Transverse colon (tissue), 4 donors: Measurements from ENCODE around the gene TSPAN5. TPM values are rescaled to one million over a fixed set of nuclear protein-coding genes. Genes with fewer than 3 reads are reported as not detected.
"Not testable (repeated sequence)": the region's sequence is repeated elsewhere in the genome, so short reads cannot be mapped to it uniquely, and the experiment has no call there.

Experiments
- DNase-seq: peaks from one replicate; pipeline ENCODE4 v3.0.0-alpha.2; 2019
- H3K27ac ChIP-seq, 4 donors: fragments of 200-600 bp; sonication (generic); 2 replicates each; pipeline ENCODE4 v1.5.1; 2016 to 2018; ENCODE audit warnings: inconsistent platforms in 4 of 4
- H3K27me3 ChIP-seq: fragments of 200-600 bp; sonication (generic); 2 replicates; pipeline ENCODE4 v1.5.1; 2017; ENCODE audit warnings: inconsistent platforms
- H3K36me3 ChIP-seq, 4 donors: fragments of 200-600 bp; sonication (generic); 2 replicates each; pipeline ENCODE4 v1.5.1; 2017 to 2019; ENCODE audit warnings: inconsistent platforms in 4 of 4
- H3K4me1 ChIP-seq, 4 donors: fragments of 200-600 bp; sonication (generic); 2 replicates each; pipeline ENCODE4 v1.5.1; 2017 to 2020; ENCODE audit warnings: inconsistent platforms in 4 of 4
- H3K4me3 ChIP-seq, 4 donors: fragments of 200-600 bp; sonication (generic); 1 replicate in 1 of 4; 2 replicates in 3 of 4; pipeline versions ENCODE4 v1.5.1 to v1.6.1; 2017 to 2019; ENCODE audit warnings: inconsistent platforms in 4 of 4
- H3K9me3 ChIP-seq, 2 donors: fragments of 200-600 bp; sonication (generic); 2 replicates each; pipeline ENCODE4 v1.5.1; 2017 to 2019; ENCODE audit warnings: inconsistent platforms in 2 of 2
- EP300 ChIP-seq: sonication (generic); formaldehyde crosslinking; IDR thresholded peaks from one replicate; pipeline ENCODE4 v1.6.1; 2017; ENCODE audit warnings: antibody characterized with exemption, low read depth
- POLR2A ChIP-seq: fragments of 450-650 bp; IDR thresholded peaks from one replicate; pipeline ENCODE4 v1.6.1; 2016; ENCODE audit warnings: antibody characterized with exemption, mild to moderate bottlenecking, moderate library complexity
- POLR2AphosphoS5 ChIP-seq, 3 donors: sonication (generic); formaldehyde crosslinking; IDR thresholded peaks; one replicate each; pipeline ENCODE4 v1.6.1; 2016; ENCODE audit warnings: antibody characterized with exemption in 3 of 3
- WGBS, 2 donors: methylation state at CpG; one replicate each; pipeline ENCODE4 v1.1.5; 2018; ENCODE audit warnings: low coverage in 1 of 2; 5-methylcytosine and 5-hydroxymethylcytosine counted together
- in situ Hi-C, 4 donors: fragments of 200-750 bp; cut with MboI; loops; one replicate each; pipeline versions ENCODE4 v1.15.0 to v1.15.1; 2017; ENCODE audit warnings: low sequenced_read_pairs in 3 of 4, low pct_ligation_motif_present in 1 of 4, low pct_unique_long_range_greater_than_20kb in 1 of 4
- intact Hi-C: fragments of 100-400 bp; cut with DNase I; formaldehyde crosslinking; loops from one replicate; pipeline ENCODE4 v1.15.1; 2023; ENCODE audit warnings: low total_unique reads
- total RNA-seq, 4 donors: library from RNA; depleted of rRNA; stranded (reverse); fragments of >200 nt; gene quantifications; one replicate each; pipeline ENCODE4 v1.1.0, GENCODE V29; 2016
- TF ChIP-seq, protein P1 (sequence below), 5 experiments: fragments of 200-600 bp in 3 of 5; fragments of 450-650 bp in 2 of 5; sonication (generic) in 3 of 5; IDR thresholded peaks; 1 replicate in 2 of 5; 2 replicates in 3 of 5; pipeline ENCODE4 v1.5.1; 2016 to 2017; ENCODE audit warnings: antibody characterized with exemption in 5 of 5, inconsistent platforms in 3 of 5, mild to moderate bottlenecking in 2 of 5, moderate library complexity in 1 of 5

TSPAN5 gene
- total RNA-seq, 4 donors from 2014 or later, result 1.1 to 9.6 (median 4.4) TPM

DNA sequence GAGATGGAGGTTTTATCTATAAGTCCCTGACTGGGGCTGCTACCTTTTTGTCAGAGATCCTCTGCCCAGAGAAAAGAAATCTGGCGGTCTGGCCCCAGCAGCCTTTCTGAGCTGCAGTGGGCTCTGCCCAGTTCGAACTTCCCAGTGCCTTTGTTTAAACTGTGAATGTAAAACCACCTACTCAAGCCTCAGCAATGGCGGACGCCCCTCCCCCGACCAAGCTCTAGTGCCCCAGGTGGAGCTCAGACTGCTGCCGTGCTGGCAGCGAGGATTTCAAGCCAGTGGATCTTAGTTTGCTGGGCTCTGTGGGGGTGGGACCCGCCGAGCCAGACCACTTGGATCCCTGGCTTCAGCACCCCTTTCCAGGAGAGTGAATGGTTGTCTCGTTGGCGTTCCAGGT, 121.8 kb downstream of the TSPAN5 start:
- TF ChIP-seq, protein P1, sequence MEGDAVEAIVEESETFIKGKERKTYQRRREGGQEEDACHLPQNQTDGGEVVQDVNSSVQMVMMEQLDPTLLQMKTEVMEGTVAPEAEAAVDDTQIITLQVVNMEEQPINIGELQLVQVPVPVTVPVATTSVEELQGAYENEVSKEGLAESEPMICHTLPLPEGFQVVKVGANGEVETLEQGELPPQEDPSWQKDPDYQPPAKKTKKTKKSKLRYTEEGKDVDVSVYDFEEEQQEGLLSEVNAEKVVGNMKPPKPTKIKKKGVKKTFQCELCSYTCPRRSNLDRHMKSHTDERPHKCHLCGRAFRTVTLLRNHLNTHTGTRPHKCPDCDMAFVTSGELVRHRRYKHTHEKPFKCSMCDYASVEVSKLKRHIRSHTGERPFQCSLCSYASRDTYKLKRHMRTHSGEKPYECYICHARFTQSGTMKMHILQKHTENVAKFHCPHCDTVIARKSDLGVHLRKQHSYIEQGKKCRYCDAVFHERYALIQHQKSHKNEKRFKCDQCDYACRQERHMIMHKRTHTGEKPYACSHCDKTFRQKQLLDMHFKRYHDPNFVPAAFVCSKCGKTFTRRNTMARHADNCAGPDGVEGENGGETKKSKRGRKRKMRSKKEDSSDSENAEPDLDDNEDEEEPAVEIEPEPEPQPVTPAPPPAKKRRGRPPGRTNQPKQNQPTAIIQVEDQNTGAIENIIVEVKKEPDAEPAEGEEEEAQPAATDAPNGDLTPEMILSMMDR (IDR thresholded peaks at IDR 0.05), result no peak
- Histone ChIP-seq H3K4me1 (no peaks in the 10 kb centered on the region), H3K36me3 (no peaks in the 10 kb centered on the region), H3K9me3 (no peaks in the 10 kb centered on the region), H3K27ac (no peak overlapping the region), H3K4me3 (no peak overlapping the region), H3K27me3 (no peaks in the 10 kb centered on the region)
- intact Hi-C loops, result no loop called here
- DNase-seq, result no peak
- in situ Hi-C loops, result no loop called here
- WGBS, 2 donors, result 93% methylated on average over 11 of the region's 11 CpGs; no CpG with 5 or more reads in 1 of the 2 donors

DNA sequence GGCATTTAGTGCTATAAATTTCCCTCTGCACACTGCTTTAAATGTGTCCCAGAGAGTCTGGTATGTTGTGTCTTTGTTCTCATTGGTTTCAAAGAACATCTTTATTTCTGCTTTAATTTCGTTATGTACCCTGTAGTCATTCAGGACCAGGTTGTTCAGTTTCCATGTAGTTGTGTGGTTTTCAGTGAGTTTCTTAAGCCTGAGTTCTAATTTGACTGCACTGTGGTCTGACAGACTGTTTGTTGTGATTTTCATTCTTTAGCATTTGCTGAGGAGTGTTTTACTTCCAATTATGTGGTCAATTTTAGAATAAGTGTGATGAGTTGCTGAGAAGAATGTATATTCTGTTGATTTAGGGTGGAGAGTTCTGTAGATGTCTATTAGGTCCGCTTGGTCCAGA, 124.3 kb downstream of the TSPAN5 start:
- 80 to 83% methylated on average over 1 to 2 of the region's 2 CpGs for WGBS, 2 donors
- intact Hi-C loops, H3K36me3 ChIP-seq, in situ Hi-C loops, H3K4me1 ChIP-seq, DNase-seq, H3K27ac ChIP-seq, H3K4me3 ChIP-seq, H3K27me3 ChIP-seq, H3K9me3 ChIP-seq: not testable (repeated sequence)

DNA sequence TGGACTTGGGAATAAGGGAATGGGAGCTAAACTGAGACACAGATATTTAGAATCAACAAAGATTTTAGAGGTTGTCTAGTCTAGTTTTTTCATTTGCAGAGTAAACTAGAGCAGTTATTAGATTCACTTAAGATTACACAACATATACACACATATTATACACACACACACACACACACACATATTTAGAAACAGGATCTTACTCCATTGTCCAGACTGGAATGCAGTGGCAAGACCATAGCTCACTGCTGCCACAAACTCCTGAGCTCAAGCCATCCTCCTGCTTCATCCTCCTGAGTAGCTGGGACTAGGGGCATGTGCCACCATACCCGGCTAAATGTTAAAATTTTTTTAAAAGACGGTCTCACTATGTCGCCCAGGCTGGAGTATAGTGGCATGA, 127.8 kb downstream of the TSPAN5 start:
- H3K27me3 ChIP-seq, result no peaks in the 10 kb centered on the region
- in situ Hi-C loops (no loop called here), intact Hi-C loops (no loop called here)
- H3K27ac ChIP-seq, result no peak overlapping the region
- no peaks in the 10 kb centered on the region for H3K36me3 ChIP-seq
- TF ChIP-seq POLR2A (no peak), EP300 (no peak), POLR2AphosphoS5 (IDR thresholded peaks at IDR 0.05) (no peak)
- TF ChIP-seq, protein P1 (IDR thresholded peaks at IDR 0.05), result no peak
- no peak for DNase-seq
- no peaks in the 10 kb centered on the region for H3K9me3 ChIP-seq
- no peak overlapping the region for H3K4me3 ChIP-seq
- H3K4me1 ChIP-seq, result no peaks in the 10 kb centered on the region
- WGBS, 2 donors, result 95% methylated on average over 3 of the region's 3 CpGs

DNA sequence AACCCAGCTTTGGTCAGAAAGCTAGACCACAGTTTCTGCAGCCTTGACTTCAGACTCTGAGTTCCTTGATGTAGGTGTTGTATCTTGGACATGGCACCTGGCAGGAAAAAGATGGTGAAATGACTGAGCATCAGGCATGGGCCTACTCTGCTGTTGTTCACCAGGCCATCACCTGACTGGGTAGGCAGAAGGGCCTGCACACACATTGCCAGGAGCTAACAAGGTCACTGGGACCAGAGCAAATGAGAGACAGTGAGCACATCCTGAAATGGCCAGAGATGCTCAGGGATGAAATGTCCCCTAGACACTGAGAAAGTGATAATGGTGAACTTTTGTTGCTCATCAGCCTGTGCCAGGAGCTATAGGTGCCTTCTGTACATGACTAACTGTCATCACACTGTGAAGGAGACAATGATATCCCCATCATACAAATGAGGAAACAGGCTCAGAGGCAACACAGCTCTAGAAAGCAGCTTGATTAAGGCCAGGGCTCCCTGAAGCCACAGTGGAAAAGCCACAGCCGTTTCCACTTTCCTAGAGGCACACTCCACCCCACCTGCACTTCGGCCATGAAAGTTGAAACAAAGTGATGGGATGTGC, 128.3 kb downstream of the TSPAN5 start:
- H3K27ac ChIP-seq, result no peak overlapping the region
- no peaks in the 10 kb centered on the region for H3K36me3 ChIP-seq
- 79% methylated on average over 2 of the region's 2 CpGs; no CpG with 5 or more reads in 1 of the 2 donors for WGBS, 2 donors
- H3K9me3 ChIP-seq, result no peaks in the 10 kb centered on the region
- H3K4me3 ChIP-seq, result no peak overlapping the region
- intact Hi-C loops (no loop called here), in situ Hi-C loops (no loop called here)
- H3K27me3 ChIP-seq, result no peaks in the 10 kb centered on the region
- no peak for DNase-seq
- TF ChIP-seq POLR2AphosphoS5 (IDR thresholded peaks at IDR 0.05) (no peak), EP300 (no peak), POLR2A (no peak)
- TF ChIP-seq, protein P1 (IDR thresholded peaks at IDR 0.05), result no peak
- no peaks in the 10 kb centered on the region for H3K4me1 ChIP-seq

DNA sequence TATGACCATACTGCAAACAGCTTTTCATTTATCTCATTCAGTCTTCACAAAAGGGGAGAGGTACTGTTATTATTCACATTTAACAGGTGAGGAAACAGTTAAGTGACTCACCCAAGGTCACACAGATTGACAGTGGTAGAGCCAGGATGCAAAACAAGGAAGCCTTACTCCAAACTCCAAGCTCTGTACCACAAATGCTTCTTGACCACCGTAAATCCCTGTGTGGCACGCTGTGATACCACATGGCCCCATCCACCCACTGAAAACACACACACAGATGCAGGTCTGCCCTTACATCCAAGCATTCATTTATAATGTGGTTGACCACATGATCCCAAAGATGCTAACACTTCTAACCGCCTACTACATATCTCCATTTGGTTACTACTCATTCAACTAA, 129.5 kb downstream of the TSPAN5 start:
- Histone ChIP-seq H3K4me1 (peaks cover 0 to 3% (median 0%) of the 10 kb centered on the region in 4 donors), H3K4me3 (no peak overlapping the region), H3K36me3 (no peaks in the 10 kb centered on the region), H3K27me3 (no peaks in the 10 kb centered on the region), H3K27ac (no peak overlapping the region), H3K9me3 (no peaks in the 10 kb centered on the region)
- intact Hi-C loops, result no loop called here
- in situ Hi-C loops, result no loop called here
- TF ChIP-seq EP300 (no peak), POLR2A (no peak), POLR2AphosphoS5 (IDR thresholded peaks at IDR 0.05) (no peak)
- TF ChIP-seq, protein P1 (IDR thresholded peaks at IDR 0.05), result no peak
- no peak for DNase-seq
- 80 to 82% methylated on average over 2 to 3 of the region's 3 CpGs for WGBS, 2 donors
